Panc1 (cell line): ENCODE data around the gene TM9SF3.

Source experiments
- CTCF ChIP-seq: fragments of 450-650 bp; IDR thresholded peaks from 2 replicates; pipeline ENCODE4 v1.5.1; 2017; ENCODE audit warnings: mild to moderate bottlenecking
- POLR2AphosphoS5 ChIP-seq: IDR thresholded peaks from 2 replicates; pipeline ENCODE4 v1.6.1; 2012; ENCODE audit warnings: mild to moderate bottlenecking, low read depth, low read length, moderate library complexity
- REST ChIP-seq, 2 experiments: IDR thresholded peaks; 2 replicates each; pipeline ENCODE4 v1.6.1; 2011 to 2012; ENCODE audit warnings: low read depth in 2 of 2, control low read depth in 1 of 2, low read length in 1 of 2, mild to moderate bottlenecking in 1 of 2, moderate library complexity in 1 of 2; ENCODE audit not compliant: insufficient read depth in 1 of 2

- TF ChIP-seq POLR2AphosphoS5 (no peak), CTCF (no peak), REST (IDR thresholded peaks at IDR 0.05; ENCODE audit: insufficient read depth in 1 of 2, low read depth in 2 of 2, low read length in 1 of 2) (no peak)
These were observed 2.8 kb downstream of the TM9SF3 start for GRCh38 chr10:96584035-96584434.
